Activated T-cell treated with anti-CD3 and anti-CD28 coated beads for 1 hour (primary cell): Measurements from ENCODE around the gene ANKRD9.

Experiments used
- DNase-seq: peaks from one replicate; pipeline ENCODE4 v3.0.0-alpha.2; 2020; ENCODE audit warnings: low read depth

ANKRD9 gene

DNA sequence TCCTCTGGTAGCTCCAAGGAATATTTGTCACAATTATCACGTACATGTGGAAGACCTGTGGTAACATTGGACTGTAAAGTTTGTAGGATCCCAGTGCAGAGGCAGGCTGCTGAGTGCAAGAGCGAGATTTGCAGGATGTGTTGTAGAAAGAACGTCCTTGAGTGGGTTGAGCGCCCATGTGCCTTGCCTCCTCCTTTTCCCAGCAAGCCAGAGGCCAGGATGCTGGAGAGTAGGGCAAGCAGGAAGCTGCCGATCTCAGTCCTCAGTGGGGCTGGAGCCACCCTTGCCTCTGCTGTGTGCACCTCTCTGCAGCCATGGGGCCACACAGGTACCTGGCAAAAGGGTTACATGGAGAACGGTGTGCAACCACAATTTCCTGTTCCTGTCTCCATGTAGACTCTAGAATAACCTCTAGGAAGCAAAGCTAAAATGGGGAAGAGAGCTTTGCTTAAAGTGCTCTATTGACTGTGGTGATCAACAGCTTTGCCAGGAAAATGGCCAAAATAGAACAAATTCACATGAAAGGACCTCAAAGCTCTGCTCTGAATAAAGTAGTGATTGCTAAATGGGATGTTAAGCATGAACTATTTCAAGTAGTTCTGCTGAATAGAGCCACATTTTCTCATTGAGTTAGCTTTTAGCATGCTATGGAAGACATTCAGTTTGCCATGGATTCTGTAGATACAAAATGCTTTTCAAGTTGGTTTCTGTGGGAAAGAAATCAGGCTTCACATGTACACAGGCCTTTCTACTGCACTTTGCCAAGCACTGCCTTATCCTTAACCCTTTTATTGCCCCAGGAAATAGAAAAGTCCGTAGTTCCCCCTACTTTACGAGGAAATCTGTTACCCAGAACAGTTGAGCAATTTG lies 37.4 kb downstream of the ANKRD9 start:
- no peak for DNase-seq

DNA sequence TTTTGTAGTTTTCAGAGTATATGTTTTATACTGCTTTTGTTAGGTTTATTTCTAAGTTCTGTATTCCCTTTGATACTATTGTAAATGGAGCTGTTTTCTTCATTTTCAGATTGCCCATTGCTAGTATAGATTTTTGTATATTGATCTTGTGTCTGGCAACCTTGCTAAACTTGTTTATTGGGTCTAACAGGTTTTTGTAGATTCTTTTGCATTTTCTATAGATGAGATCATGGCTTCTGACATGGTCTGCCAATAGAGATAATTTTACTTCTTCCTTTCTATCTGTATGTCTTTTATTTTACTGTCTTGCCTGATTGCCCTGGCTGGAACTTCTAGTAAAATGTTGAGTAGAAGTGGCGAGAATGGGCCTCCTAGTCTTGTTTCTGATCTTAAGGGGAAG lies 40.3 kb downstream of the ANKRD9 start:
- DNase-seq: no peak

DNA sequence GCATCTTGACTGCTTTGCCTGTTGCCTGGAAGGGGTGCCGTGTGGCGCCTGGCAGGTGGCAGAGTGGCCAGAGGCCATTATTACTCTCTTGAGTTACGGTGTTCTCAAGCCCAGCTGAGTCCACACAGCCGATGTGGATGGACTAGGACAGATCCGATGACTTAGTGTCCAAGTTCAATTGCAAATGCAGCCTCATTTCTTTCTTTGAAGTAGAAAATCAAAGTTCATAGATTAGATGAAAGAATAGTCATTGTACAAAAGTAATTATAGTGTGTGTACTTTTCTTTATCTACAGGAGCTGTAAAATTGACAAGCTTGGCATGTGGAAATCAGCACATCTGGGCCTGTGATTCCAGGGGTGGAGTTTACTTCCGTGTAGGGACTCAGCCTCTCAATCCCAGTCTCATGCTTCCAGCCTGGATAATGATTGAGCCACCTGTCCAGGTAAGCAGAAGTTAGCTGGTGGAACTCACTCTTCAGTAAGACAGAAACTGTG lies 44.7 kb downstream of the ANKRD9 start:
- DNase-seq: no peak

DNA sequence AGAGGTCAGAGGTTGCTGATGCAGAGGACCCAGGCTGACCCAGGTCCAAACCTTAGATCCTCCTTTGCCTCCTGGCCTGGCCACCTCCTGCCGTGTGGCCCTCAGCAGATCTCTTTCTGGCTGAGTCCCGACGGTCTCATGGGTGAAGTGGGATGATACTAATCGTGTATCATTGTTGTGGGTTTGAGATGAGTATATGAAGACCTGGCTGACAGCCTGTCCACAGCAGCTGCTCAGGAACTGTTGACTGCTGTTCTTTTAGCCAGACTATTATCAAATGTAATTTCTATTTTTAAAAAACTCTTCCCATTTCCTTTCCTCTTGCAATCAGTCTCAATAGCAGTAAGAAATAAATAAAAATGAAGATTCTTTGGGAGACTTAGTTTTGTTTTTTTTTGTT lies 45.6 kb downstream of the ANKRD9 start:
- no peak for DNase-seq

DNA sequence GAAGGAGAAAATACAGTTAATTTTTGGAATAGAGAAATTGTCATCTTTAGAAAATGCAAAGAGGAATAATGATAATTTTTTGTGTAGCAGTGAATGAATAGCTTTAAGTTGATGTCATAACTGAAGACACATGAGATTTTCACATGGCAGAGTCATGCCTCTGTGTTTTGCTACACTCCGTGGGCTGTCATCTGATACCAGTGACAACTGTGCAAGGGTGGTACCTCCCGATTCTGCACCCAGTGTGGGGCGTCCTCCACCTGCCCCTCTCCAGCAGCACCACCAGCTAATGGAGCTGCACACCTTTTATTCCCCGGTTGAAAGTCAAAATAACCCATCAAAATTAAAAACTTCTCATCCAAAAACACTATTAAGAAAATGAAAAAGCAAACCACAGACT lies 47.2 kb downstream of the ANKRD9 start:
- DNase-seq: no peak

DNA sequence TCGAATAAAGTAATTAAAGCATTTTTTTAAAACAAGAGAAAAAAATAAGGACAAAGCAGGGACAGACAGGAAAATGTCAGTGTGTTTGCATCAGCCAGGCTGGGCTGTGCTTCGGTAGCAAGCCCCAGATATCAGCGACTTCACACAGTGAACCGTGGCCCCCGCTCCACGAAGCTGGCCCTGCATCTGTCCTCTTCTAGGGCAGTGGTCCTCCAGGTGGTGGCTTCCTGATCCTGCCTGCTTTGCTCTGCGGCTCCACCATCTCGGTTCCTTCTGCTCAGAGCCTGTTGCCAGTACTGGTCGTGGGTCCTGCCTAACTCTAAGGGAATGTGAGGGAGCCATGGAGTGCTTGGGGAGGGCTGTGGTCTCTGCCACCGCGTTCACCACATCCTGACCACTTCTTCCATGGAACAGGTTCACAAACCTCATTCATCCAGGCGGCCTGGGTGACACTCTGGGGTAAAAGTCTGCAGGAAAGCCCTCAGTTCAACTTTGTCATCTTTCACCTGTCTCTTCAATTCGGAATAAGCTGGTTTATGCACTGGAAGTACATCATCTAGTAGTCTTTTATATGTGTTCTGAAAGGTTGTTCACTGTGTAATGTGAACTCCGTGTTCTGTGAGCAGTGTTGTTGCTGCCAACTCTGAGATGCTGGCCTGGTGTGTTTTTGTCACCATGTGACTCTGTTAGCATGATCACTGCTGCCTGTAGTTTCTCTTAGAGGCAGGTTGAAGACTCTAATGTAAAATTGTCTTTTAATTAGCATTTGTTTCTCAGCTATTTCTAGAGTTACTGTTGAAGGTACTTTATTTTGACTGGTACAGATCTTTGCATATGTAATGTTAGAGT lies 47.9 kb downstream of the ANKRD9 start:
- no peak for DNase-seq

DNA sequence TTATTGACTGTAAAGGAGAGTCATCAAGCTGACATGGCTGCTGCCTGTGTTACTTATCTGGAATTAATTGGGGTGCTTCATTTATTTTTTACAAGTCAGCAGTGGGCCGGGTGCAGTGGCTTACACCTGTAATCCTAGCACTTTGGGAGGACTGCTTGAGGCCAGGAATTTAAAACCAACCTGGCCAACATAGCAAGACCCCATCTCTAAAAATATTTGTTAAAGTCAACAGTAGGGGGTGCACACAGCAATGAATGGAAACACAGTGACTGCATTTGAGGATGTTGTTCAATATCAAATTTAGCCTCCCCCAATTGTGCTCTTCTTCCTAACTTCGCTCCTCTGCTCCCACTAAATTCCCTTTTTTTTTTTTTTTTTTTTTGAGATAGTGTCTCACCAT lies 52.1 kb downstream of the ANKRD9 start:
- DNase-seq: no peak

DNA sequence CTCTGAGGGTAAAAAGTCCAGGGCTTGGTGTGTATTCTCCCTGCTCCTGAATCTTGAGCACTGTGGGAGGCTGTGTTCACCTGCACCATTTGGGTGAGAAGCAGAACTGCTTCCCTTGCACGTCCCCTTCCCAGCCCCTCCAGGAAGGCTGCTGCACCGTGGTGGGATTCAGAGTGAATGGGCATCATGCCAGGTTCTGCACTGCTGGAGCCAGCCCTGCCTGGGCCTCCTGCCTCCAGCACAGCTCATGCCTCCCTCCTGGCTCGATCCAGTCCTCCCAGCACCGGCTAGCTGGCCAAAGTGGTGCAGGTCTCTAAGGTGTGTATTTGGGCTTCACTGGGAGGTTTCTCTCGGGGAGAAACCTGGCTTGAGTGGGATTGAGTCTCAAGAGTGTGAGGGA lies 54.9 kb downstream of the ANKRD9 start:
- DNase-seq: no peak

DNA sequence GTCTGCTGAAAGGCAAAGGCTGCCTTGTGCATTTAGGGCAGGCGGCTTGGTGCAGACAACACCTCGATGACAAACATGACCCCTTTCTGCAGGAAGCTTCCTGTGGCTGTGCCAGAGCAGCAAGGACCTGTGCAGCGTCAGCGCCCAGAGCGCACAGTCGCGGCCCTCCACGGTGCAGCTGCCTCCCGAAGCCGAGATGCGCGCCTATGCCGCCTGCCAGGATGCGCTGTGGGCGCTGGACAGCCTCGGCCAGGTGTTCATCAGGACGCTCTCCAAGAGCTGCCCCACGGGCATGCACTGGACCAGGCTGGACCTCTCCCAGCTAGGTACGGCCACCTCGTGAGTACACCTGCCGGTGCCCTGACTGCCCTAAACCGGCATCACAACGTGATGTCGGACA lies 57.3 kb downstream of the ANKRD9 start:
- no peak for DNase-seq
